Endothelial cell of umbilical vein (primary cell): ENCODE results near the gene OLFML2A. TPM values are rescaled to one million over a fixed set of nuclear protein-coding genes. Genes with fewer than 3 reads are reported as not detected.

Experiments used
- BruUV-seq: library from RNA; stranded (reverse); fragments of 400-500 nt; replicated peaks from 2 replicates; lab custom pipeline; 2021; lab: Mats Ljungman, UMichigan
- CTCF ChIA-PET: fragments of 300-600, 350-600 bp; sonication (Branson Sonifier 250); formaldehyde crosslinking; loops from one replicate; lab custom pipeline; 2021; ENCODE audit warnings: antibody characterized with exemption, inconsistent platforms; lab: Charles Lee
- POLR2A ChIA-PET: fragments of 300-600, 350-600 bp; sonication (Branson Sonifier 250); formaldehyde crosslinking; loops from one replicate; lab custom pipeline; 2021; ENCODE audit warnings: antibody characterized with exemption, inconsistent platforms; lab: Charles Lee
- DNase-seq: peaks from one replicate; pipeline ENCODE4 v3.0.0-alpha.2; 2011; ENCODE audit warnings: low read depth, low spot score
- FAIRE-seq: peaks from 2 replicates; lab custom pipeline; 2011; peaks lifted over from hg19 to GRCh38; lab: Jason Lieb, UNC
- H2AFZ ChIP-seq: 2 replicates; pipeline ENCODE4 v1.6.0; 2012; ENCODE audit warnings: low read depth, low read length, control low read depth, inconsistent platforms
- H3K27ac ChIP-seq: 2 replicates; pipeline ENCODE4 v1.5.1; 2011; ENCODE audit warnings: low read depth, mild to moderate bottlenecking, control low read depth, low read length, moderate library complexity; ENCODE audit not compliant: insufficient read depth
- H3K27me3 ChIP-seq, 2 experiments: 2 replicates each; pipeline versions ENCODE4 v1.6.0 to v1.6.1; 2011; ENCODE audit warnings: low read length in 2 of 2, mixed read lengths in 1 of 2; ENCODE audit not compliant: control insufficient read depth in 2 of 2, insufficient read depth in 2 of 2
- H3K36me3 ChIP-seq, 2 experiments: 2 replicates in 1 of 2; 3 replicates in 1 of 2; pipeline ENCODE4 v1.5.1; 2011; ENCODE audit warnings: low read length in 2 of 2, mild to moderate bottlenecking in 1 of 2, moderate library complexity in 1 of 2; ENCODE audit not compliant: control insufficient read depth in 2 of 2, insufficient read depth in 2 of 2; ENCODE audit errors: extremely low read depth in 1 of 2
- H3K4me1 ChIP-seq: 3 replicates; pipeline ENCODE4 v1.5.1; 2011; ENCODE audit warnings: mild to moderate bottlenecking, low read length; ENCODE audit not compliant: control insufficient read depth, insufficient read depth; ENCODE audit errors: extremely low read depth
- H3K4me2 ChIP-seq: 2 replicates; pipeline ENCODE4 v1.6.1; 2011; ENCODE audit warnings: low read length, control low read depth, mixed read lengths; ENCODE audit not compliant: insufficient read depth
- H3K4me3 ChIP-seq, 3 experiments: fragments of 200-600 bp in 1 of 3; sonication (generic), shearing (Covaris generic) in 1 of 3; replicated peaks in 1 of 3; 2 replicates each; pipeline ENCODE4 v1.5.1; 2011 to 2016; ENCODE audit warnings: control low read depth in 3 of 3, low read length in 3 of 3, mild to moderate bottlenecking in 2 of 3, inconsistent platforms in 1 of 3, low read depth in 1 of 3, moderate library complexity in 1 of 3; ENCODE audit not compliant: insufficient read depth in 1 of 3
- H3K79me2 ChIP-seq: 2 replicates; pipeline ENCODE4 v1.6.0; 2012; ENCODE audit warnings: low read length, inconsistent platforms; ENCODE audit not compliant: control insufficient read depth, insufficient read depth
- H3K9ac ChIP-seq: replicated peaks from 2 replicates; pipeline ENCODE3; 2011; ENCODE audit warnings: low read length, control low read depth; ENCODE audit not compliant: insufficient read depth; ENCODE audit errors: extremely low read depth
- H3K9me1 ChIP-seq: replicated peaks from 3 replicates; pipeline ENCODE4 v1.6.0; 2011; ENCODE audit warnings: mild to moderate bottlenecking, low read length; ENCODE audit not compliant: control insufficient read depth, insufficient read depth; ENCODE audit errors: extremely low read depth
- H3K9me3 ChIP-seq: replicated peaks from 2 replicates; pipeline ENCODE4 v1.5.1; 2012; ENCODE audit warnings: low read length, inconsistent platforms; ENCODE audit not compliant: control insufficient read depth, insufficient read depth
- H4K20me1 ChIP-seq: replicated peaks from 2 replicates; pipeline ENCODE3; 2011; ENCODE audit warnings: mild to moderate bottlenecking, low read length; ENCODE audit not compliant: control insufficient read depth, insufficient read depth; ENCODE audit errors: extremely low read depth
- EZH2 ChIP-seq: IDR thresholded peaks from 2 replicates; pipeline ENCODE4 v1.6.1; 2012; ENCODE audit warnings: borderline replicate concordance, low read depth, mild to moderate bottlenecking, moderate library complexity, low read length, inconsistent platforms; ENCODE audit not compliant: severe bottlenecking
- FOS ChIP-seq: IDR thresholded peaks from 2 replicates; pipeline ENCODE4 v1.6.1; 2011; ENCODE audit warnings: mild to moderate bottlenecking, low read length, moderate library complexity, borderline replicate concordance; ENCODE audit not compliant: insufficient read depth
- GATA2 ChIP-seq: IDR thresholded peaks from 2 replicates; pipeline ENCODE4 v1.7.0; 2011; ENCODE audit warnings: low read depth, mild to moderate bottlenecking, moderate library complexity, mixed read lengths, low read length; ENCODE audit not compliant: insufficient read length, insufficient read depth
- JUN ChIP-seq: IDR thresholded peaks from 2 replicates; pipeline ENCODE4 v1.6.1; 2011; ENCODE audit warnings: borderline replicate concordance, low read depth; ENCODE audit not compliant: insufficient read length, insufficient read depth
- MYC ChIP-seq: IDR thresholded peaks from one replicate; pipeline ENCODE4 v1.6.1; 2011; ENCODE audit warnings: mild to moderate bottlenecking, low read depth, low read length
- POLR2A ChIP-seq: IDR thresholded peaks from 2 replicates; pipeline ENCODE4 v1.6.1; 2012; ENCODE audit warnings: low read depth, mild to moderate bottlenecking, control low read depth, low read length
- POLR2AphosphoS5 ChIP-seq: IDR thresholded peaks from 2 replicates; pipeline ENCODE4 v1.6.1; 2012; ENCODE audit warnings: low read depth, mild to moderate bottlenecking, control low read depth, low read length, moderate library complexity; ENCODE audit not compliant: insufficient read depth
- dilution Hi-C: fragments of 300-500 bp; cut with MboI; formaldehyde crosslinking; loops from one replicate; pipeline ENCODE4 v1.15.0; 2019; ENCODE audit warnings: low sequenced_read_pairs; ENCODE audit not compliant: extremely low pct_ligation_motif_present
- intact Hi-C: fragments of 100-400 bp; cut with micrococcal nuclease; formaldehyde crosslinking; loops from one replicate; pipeline ENCODE4 v1.10.0; 2022
- polyA plus RNA-seq, 4 experiments: library from polyadenylated mRNA; depleted of rRNA in 3 of 4; stranded (reverse) in 3 of 4; unstranded in 1 of 4; fragments of >200 nt; gene quantifications; 2 replicates each; pipeline versions ENCODE4 v1.2.1 to v1.2.3, GENCODE V29; 2011 to 2012; ENCODE audit warnings: missing spikeins in 1 of 4
- total RNA-seq: library from RNA; stranded (reverse); gene quantifications from 2 replicates; pipeline ENCODE4 v1.2.3, GENCODE V29; 2021
- TF ChIP-seq, protein P1 (sequence below), 2 donors: IDR thresholded peaks; 1 replicate in 1 of 2; 2 replicates in 1 of 2; pipeline ENCODE4 v1.5.1; 2011; ENCODE audit warnings: low read length in 2 of 2, mild to moderate bottlenecking in 2 of 2, moderate library complexity in 2 of 2, control low read depth in 1 of 2, inconsistent platforms in 1 of 2, low read depth in 1 of 2; ENCODE audit not compliant: insufficient read depth in 1 of 2; ENCODE audit errors: extremely low read depth in 1 of 2
- TF ChIP-seq, protein P2 (sequence below): IDR thresholded peaks from 2 replicates; pipeline ENCODE4 v1.6.1; 2011; ENCODE audit not compliant: insufficient read depth, insufficient read length

Gene OLFML2A
- total and polyA plus RNA-seq, 2 donors (not counting 3 experiments of a cell fraction or from before 2014, with no cell fraction given), result 0.92 to 1.1 TPM

DNA sequence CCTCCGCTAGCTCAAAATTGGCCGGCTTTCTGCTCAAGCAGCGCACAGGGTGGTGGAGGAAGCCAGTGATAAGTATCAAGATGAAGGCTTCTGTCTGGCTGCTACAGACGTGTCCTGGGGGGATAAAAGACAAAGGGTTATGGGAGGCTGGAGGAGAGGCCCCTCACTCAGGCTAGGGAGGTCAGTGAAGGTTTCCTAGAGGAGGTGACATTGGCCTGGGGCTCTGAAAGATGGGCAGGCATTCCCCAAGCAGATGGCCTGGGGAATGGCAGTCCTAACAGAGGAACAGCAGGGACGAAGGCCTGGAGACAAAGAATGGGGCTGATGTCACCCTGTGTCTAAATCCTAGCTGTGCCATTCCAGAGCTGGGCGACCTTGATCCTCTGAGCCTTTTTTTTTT lies 32.3 kb downstream of the OLFML2A start:
- BruUV-seq, result no TSS peak
- dilution Hi-C loops, result no loop called here
- DNase-seq (no peak), FAIRE-seq (no peak)
- Histone ChIP-seq H3K4me2 (no peak overlapping the region), H3K36me3 (no peaks in the 10 kb centered on the region), H3K4me3 (no peak overlapping the region), H3K9me1 (no peaks in the 10 kb centered on the region), H3K9me3 (no peaks in the 10 kb centered on the region), H3K79me2 (no peaks in the 10 kb centered on the region), H2AFZ (no peak overlapping the region), H3K9ac (no peak overlapping the region), H3K27me3 (no peaks in the 10 kb centered on the region), H3K27ac (no peak overlapping the region), H4K20me1 (no peaks in the 10 kb centered on the region), H3K4me1 (no peaks in the 10 kb centered on the region)
- intact Hi-C loops, result no loop called here
- no peak for TF ChIP-seq EZH2
- no peak for TF ChIP-seq POLR2A
- ChIA-PET POLR2A (no interaction called here), CTCF (interaction anchor here (0.7 to 1.9 kb wide), 2 partner anchors 13 to 44 kb away, joined by 4 to 6 read pairs; partner anchors contain the start of gene WDR38)

DNA sequence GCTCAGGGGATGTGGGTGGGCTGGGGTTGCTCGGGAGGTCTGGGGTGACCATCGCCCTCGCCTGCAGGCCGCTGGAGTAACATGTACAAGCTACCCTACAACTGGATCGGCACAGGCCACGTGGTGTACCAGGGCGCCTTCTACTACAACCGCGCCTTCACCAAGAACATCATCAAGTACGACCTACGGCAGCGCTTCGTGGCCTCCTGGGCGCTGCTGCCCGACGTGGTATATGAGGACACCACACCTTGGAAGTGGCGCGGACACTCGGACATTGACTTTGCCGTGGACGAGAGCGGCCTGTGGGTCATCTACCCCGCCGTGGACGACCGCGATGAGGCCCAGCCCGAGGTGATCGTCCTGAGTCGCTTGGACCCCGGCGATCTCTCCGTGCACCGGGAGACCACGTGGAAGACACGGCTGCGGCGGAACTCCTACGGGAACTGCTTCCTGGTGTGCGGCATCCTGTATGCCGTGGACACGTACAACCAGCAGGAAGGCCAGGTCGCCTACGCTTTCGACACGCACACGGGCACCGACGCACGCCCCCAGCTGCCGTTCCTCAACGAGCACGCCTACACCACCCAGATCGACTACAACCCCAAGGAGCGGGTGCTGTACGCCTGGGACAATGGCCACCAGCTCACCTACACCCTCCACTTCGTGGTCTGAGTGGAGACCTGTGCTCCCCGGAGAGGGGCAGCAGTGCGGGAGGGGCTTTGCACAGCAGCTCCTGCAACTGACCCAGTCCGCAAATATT lies 33.0 kb downstream of the OLFML2A start:
- no peak for DNase-seq
- FAIRE-seq, result no peak
- Histone ChIP-seq H3K9me3 (no peaks in the 10 kb centered on the region), H3K4me1 (no peaks in the 10 kb centered on the region), H3K4me2 (no peak overlapping the region), H3K27me3 (no peaks in the 10 kb centered on the region), H3K27ac (no peak overlapping the region), H3K9me1 (no peaks in the 10 kb centered on the region), H3K79me2 (no peaks in the 10 kb centered on the region), H3K9ac (no peak overlapping the region), H4K20me1 (no peaks in the 10 kb centered on the region), H3K36me3 (no peaks in the 10 kb centered on the region), H3K4me3 (no peak overlapping the region), H2AFZ (no peak overlapping the region)
- dilution Hi-C loops, result no loop called here
- BruUV-seq, result no TSS peak
- ChIA-PET CTCF (no interaction called here), POLR2A (no interaction called here)
- TF ChIP-seq GATA2 (no peak), EZH2 (no peak), FOS (no peak), POLR2A (no peak), MYC (no peak), POLR2AphosphoS5 (no peak), JUN (no peak)
- TF ChIP-seq, protein P1, sequence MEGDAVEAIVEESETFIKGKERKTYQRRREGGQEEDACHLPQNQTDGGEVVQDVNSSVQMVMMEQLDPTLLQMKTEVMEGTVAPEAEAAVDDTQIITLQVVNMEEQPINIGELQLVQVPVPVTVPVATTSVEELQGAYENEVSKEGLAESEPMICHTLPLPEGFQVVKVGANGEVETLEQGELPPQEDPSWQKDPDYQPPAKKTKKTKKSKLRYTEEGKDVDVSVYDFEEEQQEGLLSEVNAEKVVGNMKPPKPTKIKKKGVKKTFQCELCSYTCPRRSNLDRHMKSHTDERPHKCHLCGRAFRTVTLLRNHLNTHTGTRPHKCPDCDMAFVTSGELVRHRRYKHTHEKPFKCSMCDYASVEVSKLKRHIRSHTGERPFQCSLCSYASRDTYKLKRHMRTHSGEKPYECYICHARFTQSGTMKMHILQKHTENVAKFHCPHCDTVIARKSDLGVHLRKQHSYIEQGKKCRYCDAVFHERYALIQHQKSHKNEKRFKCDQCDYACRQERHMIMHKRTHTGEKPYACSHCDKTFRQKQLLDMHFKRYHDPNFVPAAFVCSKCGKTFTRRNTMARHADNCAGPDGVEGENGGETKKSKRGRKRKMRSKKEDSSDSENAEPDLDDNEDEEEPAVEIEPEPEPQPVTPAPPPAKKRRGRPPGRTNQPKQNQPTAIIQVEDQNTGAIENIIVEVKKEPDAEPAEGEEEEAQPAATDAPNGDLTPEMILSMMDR (IDR thresholded peaks at IDR 0.05; ENCODE audit: extremely low read depth in 1 of 2, insufficient read depth in 1 of 2, low read depth in 1 of 2, low read length in 2 of 2), result no peak
- TF ChIP-seq, protein P2, sequence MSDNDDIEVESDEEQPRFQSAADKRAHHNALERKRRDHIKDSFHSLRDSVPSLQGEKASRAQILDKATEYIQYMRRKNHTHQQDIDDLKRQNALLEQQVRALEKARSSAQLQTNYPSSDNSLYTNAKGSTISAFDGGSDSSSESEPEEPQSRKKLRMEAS, result no peak
- intact Hi-C loops, result no loop called here
